Prostate gland (tissue), 2 donors: ENCODE measurements around the gene KLHL35. TPM values are rescaled to one million over a fixed set of nuclear protein-coding genes. Genes with fewer than 3 reads are reported as not detected.
A peak's percentile ranks its signal among the peaks of the same experiment; 100 is the strongest.

ENCODE experiments used
- DNase-seq: peaks from one replicate; pipeline ENCODE4 v3.0.0-alpha.2; 2019; ENCODE audit warnings: low spot score
- H3K27ac ChIP-seq, 2 donors: fragments of 200-600 bp; sonication (generic); 2 replicates each; pipeline ENCODE4 v1.5.1; 2017 to 2019
- H3K27me3 ChIP-seq: fragments of 200-600 bp; sonication (generic); replicated peaks from 2 replicates; pipeline ENCODE4 v1.5.1; 2019; ENCODE audit not compliant: insufficient read depth
- H3K36me3 ChIP-seq, 2 donors: fragments of 200-600 bp; sonication (generic); 1 replicate in 1 of 2; 2 replicates in 1 of 2; pipeline versions ENCODE4 v1.5.1 to v1.8.1; 2017 to 2019
- H3K4me1 ChIP-seq: fragments of 200-600 bp; sonication (generic); replicated peaks from 2 replicates; pipeline ENCODE4 v1.5.1; 2019
- H3K4me3 ChIP-seq, 2 donors: fragments of 200-600 bp; sonication (generic); 2 replicates each; pipeline ENCODE4 v1.5.1; 2017 to 2019
- H3K9me3 ChIP-seq: fragments of 200-600 bp; sonication (generic); 2 replicates; pipeline ENCODE4 v1.5.1; 2017
- CTCF ChIP-seq, 4 experiments: fragments of 200-600 bp in 2 of 4; fragments of 450-650 bp in 2 of 4; sonication (generic) in 2 of 4; IDR thresholded peaks; 1 replicate in 3 of 4; 2 replicates in 1 of 4; pipeline ENCODE4 v1.5.1; 2016 to 2019; ENCODE audit warnings: antibody characterized with exemption in 4 of 4, mild to moderate bottlenecking in 2 of 4, moderate library complexity in 2 of 4
- POLR2A ChIP-seq: fragments of 450-650 bp; IDR thresholded peaks from one replicate; pipeline ENCODE4 v1.6.1; 2016; ENCODE audit warnings: antibody characterized with exemption, mild to moderate bottlenecking
- POLR2AphosphoS5 ChIP-seq: sonication (generic); formaldehyde crosslinking; IDR thresholded peaks from one replicate; pipeline ENCODE4 v1.6.1; 2017; ENCODE audit warnings: antibody characterized with exemption
- WGBS: methylation state at CpG from one replicate; pipeline ENCODE4 v1.1.5; 2018; 5-methylcytosine and 5-hydroxymethylcytosine counted together
- intact Hi-C: fragments of 100-400 bp; cut with DNase I; formaldehyde crosslinking; loops from one replicate; pipeline ENCODE4 v1.14.2; 2022
- total RNA-seq, 2 donors: library from RNA; depleted of rRNA; stranded (reverse); fragments of >200 nt; gene quantifications; one replicate each; pipeline ENCODE4 v1.1.0, GENCODE V29; 2016

The KLHL35 gene
- total RNA-seq, 2 donors from 2014 or later = 0.46 to 28.4 TPM

DNA sequence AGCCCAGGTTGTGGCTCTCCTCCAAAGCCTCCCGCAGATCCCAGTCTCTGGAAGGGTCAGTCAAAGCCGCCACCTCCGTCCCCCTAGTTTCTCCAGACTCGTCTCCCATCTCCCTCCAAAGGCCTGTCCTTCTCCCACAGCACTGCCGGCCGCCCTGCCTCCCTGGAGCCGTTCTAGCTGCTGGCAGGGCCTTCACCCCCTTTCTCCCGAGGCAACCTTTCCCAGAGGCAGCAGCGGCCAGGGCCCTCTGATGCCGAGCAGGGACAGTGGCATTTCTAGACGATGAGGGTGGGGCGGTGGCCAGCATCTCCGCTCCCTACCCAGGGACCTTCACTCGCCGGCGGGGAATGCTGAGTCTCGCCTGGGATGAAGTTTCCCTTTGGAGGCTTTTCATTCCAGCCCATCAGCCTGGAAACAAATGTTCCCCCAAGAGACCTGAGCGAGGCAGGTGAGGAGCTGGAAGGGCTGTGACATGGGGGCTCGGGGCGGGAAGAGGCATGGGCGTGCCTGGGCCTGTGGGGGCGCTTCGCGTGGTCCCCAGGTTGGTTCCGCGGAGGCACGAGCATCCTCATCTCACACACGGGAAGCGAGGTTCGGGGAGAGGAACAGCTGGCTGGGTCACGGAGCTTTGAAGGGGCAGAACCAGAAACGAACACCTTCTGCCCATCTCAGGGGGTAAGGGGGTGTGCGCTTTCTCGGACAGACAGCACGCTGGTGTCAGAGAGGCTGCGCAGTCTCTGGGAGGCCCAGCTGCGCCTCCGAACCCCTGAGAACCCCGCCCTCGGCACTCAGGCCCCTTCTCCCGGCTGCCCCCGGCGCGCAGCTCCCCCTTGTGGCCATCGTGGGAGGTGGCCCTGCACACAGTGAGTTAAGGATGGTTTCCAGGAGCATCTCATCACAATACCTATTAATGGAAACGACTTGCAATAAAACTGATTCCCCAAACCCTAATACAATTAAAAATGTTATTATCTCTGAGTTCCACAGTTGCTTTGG, 18.1 kb upstream of the KLHL35 start:
- H3K9me3 ChIP-seq = no peaks in the 10 kb centered on the region
- DNase-seq = no peak
- intact Hi-C loops = no loop called here
- no peaks in the 10 kb centered on the region for H3K4me1 ChIP-seq
- H3K27ac ChIP-seq = no peak overlapping the region
- no peaks in the 10 kb centered on the region for H3K36me3 ChIP-seq
- 59% methylated on average over 45 of the region's 46 CpGs for WGBS
- H3K4me3 ChIP-seq = no peak overlapping the region
- TF ChIP-seq CTCF (IDR thresholded peaks at IDR 0.05) = peak in 3 of 4 experiments; percentile 25 to 41 (median 28)
- TF ChIP-seq POLR2A = no peak
- H3K27me3 ChIP-seq = no peaks in the 10 kb centered on the region

GRCh38 chr11:75450236-75450635, 17.2 kb upstream of the KLHL35 start:
- DNase-seq = no peak
- no peak overlapping the region for H3K4me3 ChIP-seq
- H3K4me1 ChIP-seq = no peaks in the 10 kb centered on the region
- WGBS = 75% methylated on average over 7 of the region's 7 CpGs
- no peak overlapping the region for H3K27ac ChIP-seq
- intact Hi-C loops = no loop called here
- H3K36me3 ChIP-seq = no peaks in the 10 kb centered on the region
- no peak for TF ChIP-seq POLR2A
- H3K9me3 ChIP-seq = no peaks in the 10 kb centered on the region
- H3K27me3 ChIP-seq = no peaks in the 10 kb centered on the region

DNA sequence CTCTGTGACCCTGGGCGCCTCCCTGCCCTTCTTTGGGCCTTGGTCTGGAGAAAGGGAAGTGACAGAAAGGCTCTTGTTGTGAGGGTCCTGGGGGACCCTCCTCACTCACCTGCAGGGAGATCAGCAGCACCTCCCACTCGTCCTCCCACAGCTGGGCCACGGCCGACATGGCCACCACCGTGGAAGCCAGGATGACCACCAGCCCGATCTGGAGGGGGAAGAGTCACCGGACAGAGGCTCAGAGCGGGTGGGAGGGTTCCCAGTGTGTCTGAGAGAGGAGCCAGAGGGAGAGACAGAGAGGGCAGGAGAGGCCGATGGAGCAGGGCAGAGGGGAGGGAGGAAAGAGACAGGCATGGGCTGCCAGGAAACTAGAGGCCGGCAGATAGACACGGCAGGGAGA, 16.8 kb upstream of the KLHL35 start:
- H3K4me3 ChIP-seq = no peak overlapping the region
- intact Hi-C loops = no loop called here
- H3K27me3 ChIP-seq = no peaks in the 10 kb centered on the region
- 88% methylated on average over 11 of the region's 11 CpGs for WGBS
- H3K36me3 ChIP-seq = no peaks in the 10 kb centered on the region
- no peak for DNase-seq
- H3K27ac ChIP-seq = no peak overlapping the region
- H3K9me3 ChIP-seq = no peaks in the 10 kb centered on the region
- no peaks in the 10 kb centered on the region for H3K4me1 ChIP-seq
- TF ChIP-seq CTCF (IDR thresholded peaks at IDR 0.05) (no peak), POLR2A (no peak), POLR2AphosphoS5 (no peak)

GRCh38 chr11:75449271-75449670, 16.3 kb upstream of the KLHL35 start:
- no peak for DNase-seq
- no peak overlapping the region for H3K4me3 ChIP-seq
- no peaks in the 10 kb centered on the region for H3K27me3 ChIP-seq
- H3K36me3 ChIP-seq = no peaks in the 10 kb centered on the region
- no peak overlapping the region for H3K27ac ChIP-seq
- TF ChIP-seq POLR2AphosphoS5 (no peak), POLR2A (no peak), CTCF (IDR thresholded peaks at IDR 0.05) (no peak)
- H3K4me1 ChIP-seq = no peaks in the 10 kb centered on the region
- intact Hi-C loops = no loop called here
- H3K9me3 ChIP-seq = no peaks in the 10 kb centered on the region
- WGBS = 81% methylated on average over 10 of the region's 10 CpGs

- Histone ChIP-seq H3K4me3 (no peak overlapping the region), H3K36me3 (no peaks in the 10 kb centered on the region), H3K4me1 (no peaks in the 10 kb centered on the region), H3K27ac (no peak overlapping the region), H3K9me3 (no peaks in the 10 kb centered on the region), H3K27me3 (no peaks in the 10 kb centered on the region)
- WGBS = 68% methylated on average over 5 of the region's 5 CpGs
- no peak for TF ChIP-seq POLR2A
- TF ChIP-seq POLR2AphosphoS5 = no peak
- TF ChIP-seq CTCF (IDR thresholded peaks at IDR 0.05) = no peak
- DNase-seq = no peak
- intact Hi-C loops = no loop called here
Observed at GRCh38 chr11:75447415-75447814, 14.4 kb upstream of the KLHL35 start.
